ENCODE data around the gene IFNG. TPM values are rescaled to one million over a fixed set of nuclear protein-coding genes. Genes with fewer than 3 reads are reported as not detected.

IFNG gene
- total RNA-seq, 1 experiment from 2014 or later: not detected

DNA sequence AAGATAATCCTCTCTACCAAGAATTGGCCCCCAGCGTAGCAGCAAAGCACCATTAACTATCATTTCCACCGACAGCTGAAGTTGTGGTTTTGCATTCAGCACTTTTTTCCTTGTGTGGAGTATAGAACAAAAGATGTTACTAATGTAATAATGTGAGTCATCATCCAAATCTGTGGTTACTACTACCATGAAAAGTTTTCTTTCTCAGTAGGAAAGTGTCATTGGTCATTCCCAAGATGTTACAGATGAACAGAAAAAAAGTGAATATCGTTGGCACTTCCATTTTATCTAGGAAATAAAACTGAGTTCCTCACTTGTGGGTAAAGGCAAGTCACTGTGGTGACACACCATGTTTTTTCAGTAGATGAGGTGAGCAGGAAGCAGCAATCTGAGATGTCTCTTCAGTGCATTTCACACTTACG, 30.3 kb upstream of the IFNG start:
- ChIA-PET POLR2A (no interaction called here), CTCF (no interaction called here)
- Mint-ChIP-seq H3K36me3 (ENCODE audit: insufficient read depth, unreplicated experiment) (no peaks in the 10 kb centered on the region), H3K4me3 (ENCODE audit: unreplicated experiment) (no peak overlapping the region), H3K27ac (ENCODE audit: unreplicated experiment) (no peak overlapping the region), H3K4me1 (ENCODE audit: low read depth, unreplicated experiment) (peaks cover 8% of the 10 kb centered on the region), H3K9me3 (ENCODE audit: unreplicated experiment) (no peaks in the 10 kb centered on the region), H3K27me3 (ENCODE audit: insufficient read depth, unreplicated experiment) (peaks cover 10% of the 10 kb centered on the region)
- Histone ChIP-seq H3K9me3 (no peaks in the 10 kb centered on the region), H3K27me3 (replicated peaks; ENCODE audit: control insufficient read depth, insufficient read depth, low read length) (no peaks in the 10 kb centered on the region), H3K36me3 (ENCODE audit: control insufficient read depth, insufficient read depth, low read length) (no peaks in the 10 kb centered on the region), H3K4me3 (ENCODE audit: low read depth, low read length) (no peak overlapping the region), H3K4me1 (no peaks in the 10 kb centered on the region)
- DNase-seq: no peak
- TF ChIP-seq, protein P1, sequence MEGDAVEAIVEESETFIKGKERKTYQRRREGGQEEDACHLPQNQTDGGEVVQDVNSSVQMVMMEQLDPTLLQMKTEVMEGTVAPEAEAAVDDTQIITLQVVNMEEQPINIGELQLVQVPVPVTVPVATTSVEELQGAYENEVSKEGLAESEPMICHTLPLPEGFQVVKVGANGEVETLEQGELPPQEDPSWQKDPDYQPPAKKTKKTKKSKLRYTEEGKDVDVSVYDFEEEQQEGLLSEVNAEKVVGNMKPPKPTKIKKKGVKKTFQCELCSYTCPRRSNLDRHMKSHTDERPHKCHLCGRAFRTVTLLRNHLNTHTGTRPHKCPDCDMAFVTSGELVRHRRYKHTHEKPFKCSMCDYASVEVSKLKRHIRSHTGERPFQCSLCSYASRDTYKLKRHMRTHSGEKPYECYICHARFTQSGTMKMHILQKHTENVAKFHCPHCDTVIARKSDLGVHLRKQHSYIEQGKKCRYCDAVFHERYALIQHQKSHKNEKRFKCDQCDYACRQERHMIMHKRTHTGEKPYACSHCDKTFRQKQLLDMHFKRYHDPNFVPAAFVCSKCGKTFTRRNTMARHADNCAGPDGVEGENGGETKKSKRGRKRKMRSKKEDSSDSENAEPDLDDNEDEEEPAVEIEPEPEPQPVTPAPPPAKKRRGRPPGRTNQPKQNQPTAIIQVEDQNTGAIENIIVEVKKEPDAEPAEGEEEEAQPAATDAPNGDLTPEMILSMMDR (IDR thresholded peaks at IDR 0.05; ENCODE audit: insufficient read depth in 1 of 2, low read depth in 1 of 2, low read length in 1 of 2, severe bottlenecking in 1 of 2, unreplicated experiment in 1 of 2): no peak
- no TSS peak for BruUV-seq (replicated peaks)
- intact Hi-C loops (cut with micrococcal nuclease; ENCODE audit: unreplicated experiment): loop anchor here (5.0 kb wide), 1 partner anchor 148 kb away; no protein-coding TSS in a partner anchor

DNA sequence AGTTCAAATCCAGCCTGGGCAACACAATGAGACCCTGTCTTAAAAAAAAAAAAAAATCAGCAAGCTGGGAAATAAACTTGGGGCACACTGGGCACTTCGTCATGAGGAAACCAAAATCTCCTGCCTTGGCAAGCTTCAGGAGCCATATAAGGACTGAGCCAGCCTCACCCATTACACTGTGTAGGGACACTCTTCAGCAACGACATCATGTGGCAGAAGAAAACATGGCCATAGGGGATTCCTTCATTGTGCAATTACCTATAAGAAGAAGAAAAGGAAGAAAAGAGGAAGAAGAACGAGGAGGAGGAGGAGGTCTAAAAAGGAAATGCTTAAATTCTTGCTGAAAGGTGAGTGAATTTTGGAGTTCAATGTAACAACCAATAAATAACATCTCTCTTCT, 26.1 kb upstream of the IFNG start:
- Histone ChIP-seq H3K4me1 (no peaks in the 10 kb centered on the region), H3K27me3 (replicated peaks; ENCODE audit: control insufficient read depth, insufficient read depth, low read length) (no peaks in the 10 kb centered on the region), H3K9me3 (no peaks in the 10 kb centered on the region), H3K36me3 (ENCODE audit: control insufficient read depth, insufficient read depth, low read length) (no peaks in the 10 kb centered on the region), H3K4me3 (ENCODE audit: low read depth, low read length) (no peak overlapping the region)
- TF ChIP-seq, protein P1 (IDR thresholded peaks at IDR 0.05; ENCODE audit: insufficient read depth in 1 of 2, low read depth in 1 of 2, low read length in 1 of 2, severe bottlenecking in 1 of 2, unreplicated experiment in 1 of 2): no peak
- no peaks in the 10 kb centered on the region for H3K36me3 Mint-ChIP-seq (ENCODE audit: insufficient read depth, unreplicated experiment)
- no peak overlapping the region for H3K4me3 Mint-ChIP-seq (ENCODE audit: unreplicated experiment)
- no TSS peak for BruUV-seq (replicated peaks)
- POLR2A ChIA-PET: no interaction called here
- H3K27ac Mint-ChIP-seq (ENCODE audit: unreplicated experiment): no peak overlapping the region
- H3K4me1 Mint-ChIP-seq (ENCODE audit: low read depth, unreplicated experiment): no peaks in the 10 kb centered on the region
- DNase-seq: no peak
- H3K9me3 Mint-ChIP-seq (ENCODE audit: unreplicated experiment): no peaks in the 10 kb centered on the region
- peaks cover 13% of the 10 kb centered on the region for H3K27me3 Mint-ChIP-seq (ENCODE audit: insufficient read depth, unreplicated experiment)
- intact Hi-C loops (cut with micrococcal nuclease; ENCODE audit: unreplicated experiment): loop anchor here (5.0 kb wide), 1 partner anchor 143 kb away; no protein-coding TSS in a partner anchor
- CTCF ChIA-PET: no interaction called here

DNA sequence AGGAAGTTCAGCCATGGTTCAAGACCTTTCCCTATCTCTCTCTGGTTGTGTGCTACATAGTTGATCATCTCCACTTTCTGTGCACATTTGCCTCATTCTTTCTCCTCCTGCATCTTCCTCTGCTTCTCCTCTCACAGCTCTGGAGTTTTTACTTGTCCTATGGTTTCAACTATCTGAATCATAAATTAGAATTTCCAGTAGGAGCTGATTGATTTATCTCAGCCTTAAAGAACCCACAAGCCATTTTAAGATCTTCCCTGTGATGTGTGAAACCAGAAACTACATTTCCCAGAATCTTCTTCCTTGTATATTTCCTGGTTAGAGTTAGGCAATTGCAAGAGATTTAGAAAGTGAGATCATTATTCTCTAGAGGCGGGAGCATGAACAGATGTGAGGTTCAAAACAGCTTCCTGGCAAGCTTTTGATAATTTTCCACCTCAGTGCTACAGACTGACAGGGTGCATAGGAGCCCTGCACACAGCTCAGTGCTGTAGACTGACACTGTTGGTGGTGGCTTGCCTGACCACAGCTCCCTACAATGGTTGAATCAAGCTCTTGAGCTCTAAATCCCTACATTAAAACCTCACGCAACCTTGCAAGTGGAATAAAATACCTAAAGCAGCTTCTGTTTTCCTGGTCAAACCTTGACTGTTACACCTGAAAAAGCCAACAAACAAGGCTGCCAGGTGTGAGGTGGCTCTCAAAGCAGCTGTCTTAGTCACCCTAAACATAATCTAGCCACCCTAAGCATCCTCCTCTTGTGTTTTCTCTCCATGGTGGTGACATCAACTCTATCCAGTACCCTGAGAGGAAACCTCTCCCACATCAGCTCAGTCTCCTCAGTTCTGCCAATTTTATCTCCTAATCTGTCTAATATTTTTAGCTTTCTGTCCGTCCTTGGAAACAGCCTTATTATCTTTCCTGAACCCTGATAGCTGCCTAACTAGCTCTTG, 21.5 kb upstream of the IFNG start:
- Mint-ChIP-seq H3K4me3 (ENCODE audit: unreplicated experiment) (no peak overlapping the region), H3K27me3 (ENCODE audit: insufficient read depth, unreplicated experiment) (peaks cover 3% of the 10 kb centered on the region)

More for the DNA sequence above, 21.5 kb upstream of the IFNG start:
- Histone ChIP-seq H3K36me3 (ENCODE audit: control insufficient read depth, insufficient read depth, low read length) (no peaks in the 10 kb centered on the region), H3K27me3 (replicated peaks; ENCODE audit: control insufficient read depth, insufficient read depth, low read length) (no peaks in the 10 kb centered on the region), H3K4me3 (ENCODE audit: low read depth, low read length) (no peak overlapping the region), H3K4me1 (no peaks in the 10 kb centered on the region), H3K9me3 (no peaks in the 10 kb centered on the region)
- no peaks in the 10 kb centered on the region for H3K9me3 Mint-ChIP-seq (ENCODE audit: unreplicated experiment)
- TF ChIP-seq, protein P1 (IDR thresholded peaks at IDR 0.05; ENCODE audit: insufficient read depth in 1 of 2, low read depth in 1 of 2, low read length in 1 of 2, severe bottlenecking in 1 of 2, unreplicated experiment in 1 of 2): no peak
- intact Hi-C loops (cut with micrococcal nuclease; ENCODE audit: unreplicated experiment): no loop called here
- POLR2A ChIA-PET: no interaction called here
- H3K4me1 Mint-ChIP-seq (ENCODE audit: low read depth, unreplicated experiment): no peaks in the 10 kb centered on the region
- H3K27ac Mint-ChIP-seq (ENCODE audit: unreplicated experiment): no peak overlapping the region
- no peaks in the 10 kb centered on the region for H3K36me3 Mint-ChIP-seq (ENCODE audit: insufficient read depth, unreplicated experiment)
- BruUV-seq (replicated peaks): no TSS peak
- no peak for DNase-seq
- CTCF ChIA-PET: no interaction called here
